Stimulated activated CD4-positive, alpha-beta T cell treated with anti-CD3 and anti-CD28 coated beads, Interleukin-1b, Interleukin-23, amount 100 ng/mL, for 24 hours (primary cell): ENCODE data around the gene BCAS3.

Experiments used
- DNase-seq, 4 experiments: peaks; one replicate each; pipeline ENCODE4 v3.0.0-alpha.2; 2020; ENCODE audit warnings: low read depth in 4 of 4, low spot score in 1 of 4

The BCAS3 gene

GRCh38 chr17:61185385-61185784 lies 507.7 kb downstream of the BCAS3 start:
- no peak for DNase-seq

- no peak for DNase-seq
Observed at GRCh38 chr17:61187038-61187437, 509.4 kb downstream of the BCAS3 start.

- DNase-seq, result no peak
Observed at GRCh38 chr17:61188081-61188480, 510.4 kb downstream of the BCAS3 start.

- no peak for DNase-seq
Observed at GRCh38 chr17:61189968-61190367, 512.3 kb downstream of the BCAS3 start.

GRCh38 chr17:61196302-61196704 lies 518.7 kb downstream of the BCAS3 start:
- no peak for DNase-seq

- no peak for DNase-seq
Observed at GRCh38 chr17:61196799-61197198, 519.1 kb downstream of the BCAS3 start.

- no peak for DNase-seq
Observed at GRCh38 chr17:61199431-61200338, 522.0 kb downstream of the BCAS3 start.

- DNase-seq, result no peak
Observed at GRCh38 chr17:61200339-61200715, 522.7 kb downstream of the BCAS3 start.

- DNase-seq, result no peak
Observed at GRCh38 chr17:61201211-61201610, 523.6 kb downstream of the BCAS3 start.

- DNase-seq, result no peak
Observed at GRCh38 chr17:61202564-61202963, 524.9 kb downstream of the BCAS3 start.

- no peak for DNase-seq
Observed at GRCh38 chr17:61203671-61204131, 526.0 kb downstream of the BCAS3 start.

GRCh38 chr17:61204456-61204855 lies 526.8 kb downstream of the BCAS3 start:
- no peak for DNase-seq

GRCh38 chr17:61205401-61205800 lies 527.8 kb downstream of the BCAS3 start:
- no peak for DNase-seq

- no peak for DNase-seq
Observed at GRCh38 chr17:61205931-61206330, 528.3 kb downstream of the BCAS3 start.

- DNase-seq, result no peak
Observed at GRCh38 chr17:61206922-61207321, 529.3 kb downstream of the BCAS3 start.

- DNase-seq, result no peak
Observed at GRCh38 chr17:61208301-61209105, 530.9 kb downstream of the BCAS3 start.

GRCh38 chr17:61209106-61209439 lies 531.4 kb downstream of the BCAS3 start:
- no peak for DNase-seq

GRCh38 chr17:61209525-61209924 lies 531.9 kb downstream of the BCAS3 start:
- no peak for DNase-seq

GRCh38 chr17:61211236-61211635 lies 533.6 kb downstream of the BCAS3 start:
- DNase-seq, result no peak

- DNase-seq, result no peak
Observed at GRCh38 chr17:61212655-61213054, 535.0 kb downstream of the BCAS3 start.

- no peak for DNase-seq
Observed at GRCh38 chr17:61214753-61215152, 537.1 kb downstream of the BCAS3 start.

GRCh38 chr17:61216066-61216465 lies 538.4 kb downstream of the BCAS3 start:
- DNase-seq, result no peak
